Limb (tissue), 2 donors: Measurements from ENCODE around the gene PDIA5.
"Not testable (repeated sequence)": the region's sequence is repeated elsewhere in the genome, so short reads cannot be mapped to it uniquely, and the experiment has no call there.

ENCODE experiments used
- DNase-seq, 2 donors: peaks; one replicate each; pipeline ENCODE4 v3.0.0-alpha.2; 2016; ENCODE audit errors: extremely low spot score in 2 of 2

PDIA5 gene

DNA sequence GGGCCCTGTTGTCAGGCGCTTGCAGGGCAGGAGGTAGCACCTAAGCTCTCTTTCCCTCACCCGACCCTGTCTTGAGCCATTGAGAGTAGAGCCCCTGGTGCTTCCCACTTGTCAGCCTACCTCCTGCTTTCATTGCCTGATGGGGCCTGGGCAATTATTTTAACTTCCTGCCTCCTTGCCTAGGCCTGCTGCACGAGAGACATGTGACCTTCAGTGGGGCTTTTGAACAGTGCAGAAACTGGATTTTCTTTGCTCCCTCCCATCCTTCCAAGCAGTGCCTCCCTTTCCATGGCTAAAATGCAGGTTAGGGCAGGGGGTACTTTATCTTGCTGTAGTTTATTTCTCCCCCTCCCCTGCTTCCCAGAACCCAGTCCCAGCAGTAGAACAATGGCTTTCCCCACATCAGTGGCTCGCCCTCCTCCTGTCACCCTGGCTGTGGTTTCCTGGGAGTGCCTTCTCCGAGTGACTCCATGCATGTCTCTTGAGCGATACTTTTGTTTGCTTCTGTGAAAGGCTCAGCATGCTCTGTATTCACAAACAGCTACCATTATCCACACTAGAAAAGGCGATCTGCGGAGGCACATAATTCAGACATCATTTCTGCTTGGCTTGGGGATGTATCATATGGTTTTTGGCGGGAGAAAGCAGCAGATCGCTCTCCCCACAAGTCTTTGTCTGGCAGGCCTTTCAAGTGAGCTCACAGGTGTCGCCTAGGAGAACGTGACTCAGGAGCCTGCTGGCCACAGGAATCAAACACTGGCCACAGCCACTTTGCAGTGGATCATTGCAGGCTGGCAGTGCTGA lies 24.1 kb downstream of the PDIA5 start:
- peak in 1 of 2 donors; percentile 29 for DNase-seq

DNA sequence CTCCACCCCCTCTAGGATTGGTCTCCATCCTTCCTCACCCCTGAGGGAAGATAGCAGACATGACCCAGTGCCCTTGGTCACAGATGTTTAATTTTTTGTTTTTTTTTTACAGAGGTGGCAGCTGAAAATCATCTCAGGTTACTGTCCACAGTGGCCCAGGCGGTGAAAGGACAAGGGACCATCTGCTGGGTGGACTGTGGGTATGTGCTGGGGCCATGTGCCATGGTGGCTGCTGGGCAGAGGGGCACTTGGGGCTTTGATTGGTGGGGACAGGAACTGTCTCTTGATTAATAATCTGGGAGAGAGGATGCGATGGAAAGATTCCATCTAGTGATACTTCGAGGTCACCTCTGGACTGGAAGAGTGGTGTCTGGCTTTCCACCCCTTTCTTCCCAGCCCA lies 25.4 kb downstream of the PDIA5 start:
- no peak for DNase-seq

DNA sequence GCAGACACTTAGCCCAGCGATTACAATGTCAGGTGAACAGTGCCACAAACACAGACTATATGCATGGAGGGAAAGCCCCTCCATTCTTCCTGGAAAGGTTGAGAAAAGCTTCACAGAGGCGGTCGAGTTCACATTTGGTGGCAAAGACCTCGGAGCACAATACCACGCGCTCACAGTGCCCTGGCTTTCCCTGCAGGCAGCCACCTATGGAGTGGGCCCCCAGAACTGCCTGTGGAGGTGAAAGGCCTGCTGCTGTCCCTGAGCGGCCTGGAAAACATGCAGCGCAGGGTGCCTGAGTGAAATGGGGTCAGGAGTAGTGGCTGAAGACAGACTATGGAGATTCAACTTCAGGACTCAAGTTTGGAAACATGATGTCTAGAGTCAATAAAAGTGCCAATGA lies 26.9 kb downstream of the PDIA5 start:
- no peak for DNase-seq

DNA sequence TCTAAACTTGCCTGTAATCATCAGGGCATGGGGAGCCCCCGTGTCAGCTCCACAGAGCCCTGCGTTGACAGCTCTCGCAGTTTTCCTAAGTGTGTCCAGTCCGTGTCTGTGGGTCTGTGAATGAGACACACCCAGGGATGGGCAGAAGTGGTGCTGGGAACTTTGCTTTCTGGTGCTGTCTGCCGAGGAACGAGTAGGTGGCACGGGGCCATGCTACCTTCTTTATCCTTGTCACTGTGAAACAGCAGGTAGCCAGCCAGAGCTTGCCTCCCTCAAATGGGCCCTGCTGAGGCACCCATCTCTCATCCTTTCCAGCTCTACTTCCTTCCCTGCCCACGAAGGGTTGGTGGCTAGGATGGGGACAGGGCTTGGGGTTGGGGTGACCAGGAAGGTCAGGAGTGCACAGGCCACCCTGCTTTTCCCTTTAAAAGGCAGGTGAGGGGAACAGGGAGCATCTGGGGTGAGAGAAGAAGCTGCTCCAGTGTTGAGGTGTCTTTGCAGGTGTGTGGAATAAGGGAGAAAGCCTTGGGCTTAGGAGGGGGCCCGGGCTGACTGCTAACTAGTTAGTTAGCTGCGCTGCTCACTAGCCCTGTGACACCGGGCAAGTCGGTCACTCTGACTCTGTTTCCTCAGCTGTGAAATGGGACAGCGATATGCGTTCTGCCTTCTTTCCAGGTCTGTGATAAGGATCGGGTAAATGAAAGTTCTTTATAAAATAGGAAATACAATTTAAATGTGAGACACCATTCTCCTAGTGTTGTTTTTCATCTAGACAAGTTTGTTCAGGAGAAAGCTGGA lies 27.9 kb downstream of the PDIA5 start:
- DNase-seq: no peak

DNA sequence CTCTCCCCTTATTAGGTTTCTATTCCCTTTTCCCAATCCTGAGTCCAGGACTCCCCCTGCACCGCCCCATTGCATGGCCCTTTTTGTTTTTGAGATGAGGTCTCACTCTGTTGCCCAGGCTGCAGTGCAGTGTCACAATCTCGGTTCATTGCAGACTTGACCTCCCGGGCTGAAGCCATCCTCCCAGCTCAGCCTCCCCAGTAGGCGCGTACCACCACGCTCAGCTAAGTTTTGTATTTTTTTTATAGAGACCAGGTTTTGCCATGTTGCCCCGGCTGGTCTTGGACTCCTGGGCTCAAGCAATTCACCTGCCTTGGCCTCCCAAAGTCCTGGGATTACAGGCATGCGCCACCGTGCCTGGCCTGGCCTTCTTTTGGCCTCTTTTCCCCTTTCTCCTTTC lies 29.3 kb downstream of the PDIA5 start:
- DNase-seq: peak in 1 of 2 donors; percentile 16

DNA sequence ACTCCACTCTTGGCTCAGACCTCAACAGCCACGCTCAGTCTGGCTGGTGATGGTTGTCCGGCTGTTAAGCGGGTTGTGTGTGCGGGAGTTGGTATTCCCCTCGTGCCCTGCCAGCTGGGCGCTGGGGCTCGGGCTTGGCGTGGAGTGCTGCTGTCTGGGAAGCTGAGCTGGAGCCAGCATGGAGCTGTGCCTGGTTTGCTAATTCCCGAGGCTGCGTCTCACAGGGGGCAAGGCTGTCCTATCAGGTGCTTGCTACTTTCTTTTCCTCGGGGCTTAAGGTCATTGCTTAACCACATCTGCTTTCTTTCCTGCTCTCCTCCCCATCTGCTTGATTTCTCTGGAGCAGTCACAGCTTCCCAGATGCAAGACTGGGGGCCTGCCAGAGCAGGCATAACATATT lies 29.9 kb downstream of the PDIA5 start:
- DNase-seq: peak; percentile 44 to 71

DNA sequence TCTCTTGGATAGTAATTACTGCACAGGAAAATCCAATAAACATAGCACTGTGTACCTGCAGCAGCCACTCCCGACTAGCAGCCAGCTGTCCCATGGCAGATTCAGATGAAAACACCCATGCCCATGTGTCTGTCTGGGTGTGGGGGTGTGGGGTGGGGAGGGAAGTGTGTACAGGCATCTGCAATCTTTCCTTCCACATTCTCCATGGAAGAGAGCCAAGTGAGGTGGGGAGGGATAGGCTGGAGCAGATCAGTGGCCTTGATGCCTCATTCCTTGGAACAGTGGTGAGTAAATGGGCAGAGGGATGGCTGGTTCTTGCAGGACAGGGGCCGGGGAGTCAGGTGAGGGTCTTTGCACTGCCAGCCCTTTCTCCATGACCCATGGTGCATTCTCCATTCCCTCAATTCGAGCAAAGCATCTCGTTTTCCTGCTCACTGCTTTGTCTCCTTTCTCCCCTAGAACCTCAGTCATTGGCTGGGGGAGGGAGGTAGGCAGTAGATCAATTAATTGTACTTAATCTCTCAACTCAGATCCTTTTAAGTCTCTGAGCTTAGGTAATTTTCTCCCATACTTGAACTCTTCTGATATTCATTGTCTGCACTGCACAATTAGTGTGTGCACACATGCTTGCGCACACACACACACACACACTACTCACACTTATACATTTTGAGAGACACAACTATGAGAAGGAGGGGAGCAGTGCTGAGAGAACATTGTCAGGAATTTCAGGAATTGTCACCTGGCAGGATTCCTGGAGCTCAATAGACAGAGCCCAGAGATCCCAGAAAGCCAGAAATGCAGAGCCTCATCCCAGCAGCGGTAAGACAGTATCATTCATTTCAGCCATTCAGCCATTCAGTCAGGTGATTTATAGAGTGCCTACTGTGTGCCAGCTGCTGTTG lies 31.9 kb downstream of the PDIA5 start:
- peak in 1 of 2 donors; percentile 23 for DNase-seq

DNA sequence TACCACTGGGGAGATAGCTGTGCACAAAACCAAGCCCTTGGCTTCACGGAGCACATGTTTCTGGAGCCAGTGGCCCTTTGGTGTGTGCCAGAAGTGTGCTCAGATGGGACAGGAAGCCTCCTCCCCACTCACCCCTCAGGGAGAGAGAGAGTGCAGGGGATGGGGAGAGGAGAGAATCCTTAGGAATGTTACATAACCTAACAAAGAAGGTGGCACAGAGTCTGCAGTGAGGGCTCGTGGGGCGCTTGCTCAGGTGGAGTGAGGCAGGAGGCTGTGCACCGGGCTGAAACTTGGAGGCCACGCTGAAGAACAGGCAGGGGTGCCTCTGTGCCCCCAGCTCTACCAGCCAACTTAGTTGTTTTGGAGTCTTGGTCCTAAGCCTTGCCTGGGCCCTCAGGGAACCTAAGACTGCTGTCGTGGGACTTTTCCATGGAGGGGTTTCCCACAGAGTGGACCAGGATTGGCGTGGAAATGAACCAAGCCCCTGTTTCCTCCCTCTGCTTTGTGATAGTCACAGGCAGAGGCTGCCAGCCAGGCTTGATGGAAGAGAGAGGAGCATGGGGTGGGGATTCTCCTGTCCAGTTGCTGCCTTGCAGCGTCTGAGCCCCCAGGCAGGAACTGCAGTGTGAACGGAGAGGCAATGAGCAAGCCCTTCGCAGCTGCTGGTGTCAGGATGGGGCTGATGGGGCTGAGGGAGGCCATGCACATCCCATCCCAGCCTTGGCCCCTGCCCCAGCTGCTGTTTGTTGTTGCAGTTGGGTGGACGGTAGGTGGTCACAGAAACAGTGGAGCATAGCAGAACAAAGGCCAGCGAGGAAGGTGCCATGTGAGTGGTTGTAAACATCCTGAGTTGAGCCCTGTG lies 32.7 kb downstream of the PDIA5 start:
- no peak for DNase-seq

DNA sequence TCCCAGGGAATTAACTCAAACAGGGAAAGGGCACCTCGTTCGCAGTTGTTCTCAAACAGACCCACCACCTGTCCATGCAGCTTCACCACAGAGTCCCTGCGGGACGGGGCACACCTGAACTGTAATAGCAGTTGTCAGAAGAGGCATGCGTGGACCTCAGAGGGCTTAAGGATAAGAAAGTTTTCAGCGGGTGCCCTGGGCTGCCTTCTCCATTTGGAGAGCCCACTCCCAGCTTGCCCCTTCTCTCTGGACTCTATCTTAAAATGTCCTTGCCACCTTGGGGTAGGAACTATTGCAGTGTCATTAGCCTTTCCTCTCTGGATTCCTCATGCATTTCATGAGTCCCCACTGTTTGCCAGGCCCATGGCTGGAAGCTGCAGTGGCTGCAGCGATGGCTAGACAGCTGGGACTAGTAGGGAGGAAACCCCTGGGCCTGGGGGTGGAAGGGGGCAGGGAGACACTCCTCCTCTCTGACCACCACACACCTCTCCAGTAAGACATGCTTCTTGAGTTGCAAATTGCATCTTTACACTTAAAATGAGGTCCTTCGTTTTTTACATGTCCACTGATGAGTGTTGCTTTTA lies 33.5 kb downstream of the PDIA5 start:
- DNase-seq: no peak

DNA sequence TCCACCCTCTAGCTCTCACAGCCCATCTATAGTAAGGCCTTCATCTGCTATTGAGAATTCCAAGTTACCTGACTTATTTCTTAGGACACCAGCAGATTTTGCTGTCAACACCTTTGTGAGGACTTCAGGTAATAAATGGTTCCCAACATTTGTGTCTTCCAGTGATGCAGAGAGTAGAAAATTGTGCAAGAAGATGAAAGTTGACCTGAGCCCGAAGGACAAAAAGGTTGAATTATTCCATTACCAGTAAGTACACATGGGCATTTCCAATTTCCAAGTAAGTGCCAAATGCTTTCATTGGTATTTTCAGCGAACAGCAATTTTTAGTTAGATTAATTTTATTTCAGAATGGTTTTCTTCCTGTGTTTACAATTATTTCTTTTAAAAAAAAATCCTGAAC lies 35.4 kb downstream of the PDIA5 start:
- DNase-seq: no peak

DNA sequence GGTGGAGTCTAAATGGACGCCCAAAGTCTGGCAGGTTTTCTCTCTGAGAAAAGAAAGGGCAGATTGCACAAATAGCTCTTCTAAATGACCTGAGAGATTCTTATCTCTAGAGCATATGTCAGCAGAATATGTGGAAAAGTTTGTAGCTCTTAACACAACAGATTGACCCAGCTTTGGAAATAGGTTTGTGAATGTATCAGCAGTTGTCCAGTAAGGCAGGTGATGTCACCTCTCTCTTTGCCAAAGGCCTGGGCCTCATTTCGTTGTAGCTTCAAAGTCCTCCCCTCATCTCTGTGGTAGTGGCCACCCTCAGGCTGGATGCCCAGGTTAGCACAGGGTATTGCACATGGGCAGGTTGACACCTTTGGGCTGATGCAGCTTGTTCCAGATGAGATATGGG lies 36.0 kb downstream of the PDIA5 start:
- DNase-seq: no peak

DNA sequence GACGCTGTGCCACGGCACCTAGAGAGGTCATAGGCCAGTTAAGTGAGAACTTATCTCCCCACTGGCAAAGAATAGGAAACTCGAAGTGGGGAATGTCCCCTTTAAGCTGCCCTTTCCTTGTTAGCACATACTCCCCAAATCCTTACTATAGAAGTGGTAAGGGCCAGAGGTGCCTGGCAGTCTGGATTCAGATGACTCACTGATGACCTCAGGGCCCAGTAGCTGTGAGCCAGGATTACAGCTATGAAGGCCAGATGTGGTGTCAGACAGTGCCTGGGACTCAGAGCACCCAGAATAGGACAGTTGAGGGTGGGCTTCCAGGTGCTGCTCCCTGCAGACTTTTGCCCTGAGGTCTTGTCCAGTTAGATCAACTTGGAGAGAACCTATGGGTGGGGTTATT lies 37.7 kb downstream of the PDIA5 start:
- no peak for DNase-seq

DNA sequence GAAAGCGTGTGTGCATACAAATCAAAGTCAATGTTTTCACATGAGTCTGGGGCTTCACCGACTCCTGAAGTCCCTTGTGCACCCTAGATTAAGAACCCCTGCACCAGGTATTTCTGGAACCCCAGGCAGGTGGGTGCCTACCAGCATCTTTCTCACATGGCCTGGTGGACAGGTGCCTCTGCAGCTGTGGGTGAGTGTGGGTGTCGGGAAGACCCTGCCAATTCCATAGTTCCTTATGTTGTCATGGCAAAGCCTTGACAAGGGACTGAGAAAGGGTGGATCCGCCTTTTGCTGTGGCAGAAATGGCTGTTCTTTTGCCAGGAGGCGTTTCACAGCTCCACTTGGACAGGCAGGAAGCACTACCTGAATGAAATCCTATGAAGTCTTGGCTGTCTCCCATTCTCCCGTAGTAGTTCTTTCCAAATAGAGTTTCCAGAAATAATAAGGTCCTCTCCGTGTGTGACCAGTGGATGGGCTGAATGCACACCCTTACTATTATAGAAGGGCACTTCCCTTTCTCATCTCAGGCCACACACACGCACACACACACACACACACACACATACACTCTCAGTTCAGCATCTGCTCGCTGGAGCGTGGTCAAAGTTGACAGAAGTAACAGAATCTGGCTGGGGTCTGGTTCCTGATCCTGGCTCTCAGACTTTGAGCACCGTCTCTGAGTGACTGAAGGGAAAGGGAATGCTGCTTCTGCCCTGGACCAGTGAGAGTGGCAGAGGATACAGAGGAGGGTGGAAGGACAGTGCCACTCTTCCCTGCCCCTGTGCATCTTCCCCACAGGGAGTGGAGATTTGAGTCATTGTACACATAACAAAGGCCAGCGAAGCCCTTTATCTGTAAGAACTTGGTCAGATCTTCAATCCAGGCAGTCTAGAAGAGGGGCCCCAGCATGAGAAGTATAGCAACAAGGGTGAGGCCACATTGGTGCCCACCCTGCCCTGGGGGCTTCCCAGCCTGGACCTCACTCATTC lies 38.7 kb downstream of the PDIA5 start:
- no peak for DNase-seq

DNA sequence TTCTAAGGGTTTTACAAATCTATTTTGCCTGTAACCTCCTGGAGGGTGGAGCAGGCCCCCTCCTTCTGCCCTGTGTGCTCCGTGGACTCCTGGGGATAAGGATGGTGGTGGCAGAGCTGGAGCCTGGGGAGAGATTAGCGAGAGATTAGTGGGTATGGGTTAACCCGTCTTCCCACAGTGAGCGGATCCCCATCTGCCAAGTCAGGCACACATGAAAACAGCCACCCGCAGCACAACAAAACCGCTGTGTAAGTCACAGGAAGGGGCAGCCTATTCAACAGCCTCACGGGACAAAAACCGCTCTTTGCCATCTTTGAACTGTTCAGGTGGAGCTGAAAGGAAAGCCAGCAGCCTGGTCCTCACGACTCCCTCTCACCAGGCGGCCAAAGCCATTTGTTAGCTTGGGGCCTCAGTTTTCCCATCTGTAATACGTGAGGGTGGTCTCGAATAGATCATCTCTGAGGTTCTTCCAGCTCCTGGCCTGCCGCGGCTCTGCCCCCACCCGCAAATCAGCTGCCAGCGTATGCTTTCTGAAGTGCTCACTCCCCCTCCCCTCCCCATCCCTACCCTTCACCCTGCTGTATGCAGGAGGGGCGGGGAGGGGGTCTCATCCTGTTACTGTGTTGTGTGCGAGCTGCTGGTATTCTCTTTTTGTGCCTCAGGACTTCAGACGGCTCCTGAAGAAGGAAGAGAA lies 43.6 kb downstream of the PDIA5 start:
- no peak for DNase-seq

DNA sequence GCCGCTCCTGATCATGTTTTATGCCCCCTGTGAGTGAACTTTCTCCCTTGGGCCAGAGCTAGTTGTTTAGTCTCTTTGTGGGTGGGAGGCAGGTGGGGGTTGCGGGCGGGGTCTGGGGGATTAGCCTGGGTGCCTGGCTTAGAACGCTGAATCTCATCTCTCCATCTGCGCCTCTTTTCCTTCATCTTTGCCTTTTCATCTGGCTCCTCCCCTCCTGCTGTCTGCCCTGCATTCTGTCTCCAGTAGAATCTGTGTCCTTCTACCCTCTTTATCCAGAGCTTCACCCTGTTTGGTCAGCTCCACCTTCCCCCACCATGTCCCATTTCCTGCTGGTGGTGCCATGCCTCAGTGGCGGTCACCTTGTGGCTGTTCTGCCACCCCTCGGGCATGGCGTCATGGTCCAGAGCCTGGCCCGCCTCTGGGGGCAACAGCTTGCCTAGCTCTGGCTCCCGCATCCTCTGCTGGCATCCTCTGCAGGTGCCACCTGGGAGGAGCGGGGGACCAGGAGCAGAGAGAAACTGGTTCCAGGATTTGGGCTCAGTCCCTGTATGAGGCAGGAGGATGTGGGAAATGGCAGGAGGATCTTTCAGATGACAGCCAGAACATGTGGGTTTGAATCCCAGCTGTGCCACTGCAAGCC lies 44.3 kb downstream of the PDIA5 start:
- DNase-seq: no peak

DNA sequence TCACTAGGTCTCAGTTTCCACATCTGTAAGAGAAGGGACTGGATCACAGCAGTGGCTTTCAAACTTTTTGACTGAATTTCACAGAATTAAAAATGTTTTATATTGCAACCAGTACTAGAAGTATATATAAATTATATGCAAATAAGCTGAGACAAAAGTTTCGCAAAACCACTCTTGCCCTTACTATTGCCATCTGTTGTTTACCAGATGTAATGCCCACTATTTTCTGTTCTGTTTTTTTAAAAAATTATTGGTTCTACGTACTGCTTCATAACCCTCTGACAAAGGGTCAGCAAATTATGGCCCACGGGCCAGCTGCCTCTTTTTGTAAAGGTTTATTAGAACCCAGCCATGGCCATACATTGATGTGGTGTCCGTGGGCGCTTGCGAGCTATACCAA lies 44.8 kb downstream of the PDIA5 start:
- DNase-seq: no peak

DNA sequence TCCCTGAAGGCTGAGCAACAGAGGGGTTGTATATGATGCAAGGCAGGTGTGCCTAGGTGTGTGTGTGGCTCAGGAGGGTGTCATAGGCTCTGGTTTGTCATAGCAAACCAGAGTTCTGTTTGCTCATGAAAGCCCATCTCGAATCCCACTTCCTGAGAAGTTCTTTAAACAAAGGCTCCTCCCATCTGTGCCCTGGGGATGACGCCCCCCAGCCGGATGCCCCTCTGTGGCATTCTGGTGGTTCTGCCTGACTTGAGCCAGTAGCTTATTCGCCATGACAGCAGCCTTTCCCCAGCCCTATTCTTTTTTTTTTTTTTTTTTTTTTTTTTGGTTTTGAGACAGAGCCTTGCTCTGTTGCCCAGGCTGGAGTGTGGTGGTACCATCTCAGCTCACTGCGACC lies 45.4 kb downstream of the PDIA5 start:
- DNase-seq: no peak

DNA sequence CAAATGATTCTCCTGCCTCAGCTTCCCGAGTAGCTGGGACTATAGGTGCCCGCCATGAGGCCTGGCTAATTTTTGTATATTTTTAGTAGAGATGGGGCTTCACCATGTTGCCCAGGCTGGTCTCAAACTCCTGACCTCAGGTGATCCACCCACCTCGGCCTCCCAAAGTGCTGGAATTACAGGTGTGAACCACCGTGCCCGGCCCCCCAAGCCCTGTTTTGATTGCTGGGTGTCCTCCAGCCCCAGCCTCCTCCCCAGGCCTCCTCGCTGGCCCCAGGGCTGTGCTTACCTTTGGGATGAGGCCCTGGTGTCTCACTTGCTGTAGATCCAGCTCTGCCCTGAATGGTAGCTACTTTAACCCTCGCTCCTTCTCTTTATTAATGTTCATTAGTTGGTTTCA lies 45.8 kb downstream of the PDIA5 start:
- DNase-seq: not testable (repeated sequence)
